ENCODE measurements around the gene PANK4.
"Not testable (repeated sequence)": the region's sequence is repeated elsewhere in the genome, so short reads cannot be mapped to it uniquely, and the experiment has no call there.

Gene PANK4

DNA sequence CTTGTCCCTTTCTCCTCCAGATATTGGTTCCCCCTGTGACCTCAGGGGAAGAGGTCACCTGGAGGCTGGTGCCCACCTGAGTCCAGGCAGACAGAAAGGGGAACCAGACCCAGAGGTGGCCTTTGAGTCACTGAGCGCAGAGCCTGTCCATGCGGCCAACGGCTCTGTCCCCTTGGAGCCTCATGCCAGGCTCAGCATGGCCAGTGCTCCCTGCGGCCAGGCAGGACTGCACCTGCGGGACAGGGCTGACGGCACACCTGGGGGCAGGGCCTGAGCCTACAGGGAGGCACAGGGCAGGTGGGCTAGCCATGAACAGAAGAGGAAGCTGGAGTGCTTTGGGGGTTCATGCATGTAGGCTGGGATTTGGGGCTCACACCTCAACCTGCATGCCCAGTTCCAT is 32.5 kb upstream of the PANK4 start:
- DNase-seq (ENCODE audit: low read depth), result no peak

DNA sequence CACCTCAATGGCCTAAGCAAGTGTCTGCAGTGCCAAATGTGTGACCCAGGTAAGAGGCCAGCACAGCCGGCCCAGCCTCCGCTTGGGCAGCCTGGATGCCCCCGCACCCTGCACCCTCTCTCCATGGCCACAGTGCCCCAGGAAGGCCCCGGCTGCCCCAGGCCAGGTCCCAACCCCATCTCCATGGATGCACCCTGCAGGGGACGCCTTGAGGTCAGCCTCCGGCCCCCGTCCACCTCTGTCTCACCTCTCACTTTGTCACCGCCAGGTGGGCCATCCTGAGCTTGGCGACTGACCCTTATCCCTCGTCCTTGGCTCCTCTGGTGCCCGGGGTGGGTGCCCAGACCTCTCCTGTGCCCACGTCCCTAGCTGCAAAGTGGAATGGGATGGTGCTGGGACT is 32.0 kb upstream of the PANK4 start:
- no peak for DNase-seq (ENCODE audit: low read depth)

DNA sequence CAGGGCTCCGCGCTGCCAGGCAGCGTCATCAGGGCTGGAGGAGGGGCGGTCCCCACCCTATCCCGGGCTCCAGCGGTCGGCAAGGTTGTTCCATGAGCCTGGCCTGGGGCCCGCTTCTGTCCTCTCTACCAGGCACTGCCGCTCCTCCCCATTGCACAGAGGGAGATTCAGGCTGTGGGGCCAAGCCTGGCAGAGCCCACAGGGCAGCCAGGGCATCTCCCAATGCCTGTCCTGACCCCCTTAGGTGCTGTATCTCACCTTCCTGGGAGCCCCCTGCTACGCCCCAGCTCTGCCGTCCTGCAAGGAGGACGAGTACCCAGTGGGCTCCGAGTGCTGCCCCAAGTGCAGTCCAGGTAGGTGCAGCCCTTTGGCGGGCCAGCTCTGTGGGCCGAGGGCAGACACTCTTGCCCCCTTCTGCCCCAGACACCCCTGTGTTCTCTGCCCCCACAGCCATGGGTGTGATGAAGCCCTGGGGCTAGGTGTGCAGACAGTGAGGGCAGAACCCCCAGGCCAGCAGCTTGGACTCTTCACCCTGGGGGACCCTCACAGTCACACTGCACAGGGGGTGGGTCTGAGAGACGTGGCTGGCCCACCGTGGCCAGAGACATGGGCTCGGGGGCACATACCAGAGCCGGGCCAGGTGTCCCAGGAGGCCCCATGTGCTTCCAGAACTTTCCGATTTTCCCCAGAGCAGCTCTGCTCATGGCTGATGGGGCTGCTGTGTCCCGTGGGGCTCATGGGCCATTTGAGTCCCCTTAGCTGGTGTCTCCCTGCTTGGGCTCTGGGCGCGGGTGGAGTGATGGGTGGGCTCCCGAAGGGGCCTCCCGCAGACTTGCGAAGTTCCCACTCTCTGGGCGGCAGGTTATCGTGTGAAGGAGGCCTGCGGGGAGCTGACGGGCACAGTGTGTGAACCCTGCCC is 31.3 kb upstream of the PANK4 start:
- no peak for DNase-seq (ENCODE audit: low read depth)

DNA sequence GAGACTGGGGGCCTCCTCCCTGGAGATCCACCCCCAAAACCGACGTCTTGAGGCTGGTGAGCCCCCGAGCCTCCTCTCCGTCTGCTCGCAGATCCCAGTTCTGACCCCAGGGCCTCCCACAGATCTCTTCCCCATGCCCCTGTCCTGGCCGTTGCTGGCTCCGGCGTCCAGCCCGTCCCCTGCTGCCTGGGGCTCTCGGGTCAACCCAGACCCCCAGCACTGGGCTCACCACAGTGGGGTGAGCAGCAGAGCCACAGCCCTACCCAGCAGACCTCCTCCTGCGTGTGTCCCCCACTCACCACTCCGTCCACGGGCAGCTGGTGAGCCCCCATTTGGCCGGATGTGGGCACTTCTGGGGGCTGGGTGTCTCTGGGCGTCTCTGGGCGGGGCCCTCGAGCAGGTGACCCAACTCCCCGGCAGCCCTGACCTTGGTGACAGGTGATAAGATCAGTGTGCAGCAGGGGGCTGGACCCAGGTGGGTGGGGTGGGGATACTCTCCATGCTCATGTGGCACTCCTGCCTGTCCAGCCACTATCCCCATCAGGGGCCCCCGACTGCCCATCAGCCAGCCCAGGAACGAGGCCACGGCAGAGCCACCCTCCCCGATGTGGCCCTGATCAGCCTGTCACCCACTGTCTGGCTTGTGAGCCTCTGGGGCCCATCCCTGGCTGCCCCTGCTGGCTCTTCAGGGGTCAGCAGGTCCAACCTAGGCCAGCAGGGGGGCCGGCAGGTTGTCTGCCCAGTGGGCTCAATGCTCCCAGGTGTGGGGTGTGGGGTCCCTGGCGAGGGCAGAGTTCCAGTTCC is 30.5 kb upstream of the PANK4 start:
- peak; percentile 31 for DNase-seq (ENCODE audit: low read depth)

DNA sequence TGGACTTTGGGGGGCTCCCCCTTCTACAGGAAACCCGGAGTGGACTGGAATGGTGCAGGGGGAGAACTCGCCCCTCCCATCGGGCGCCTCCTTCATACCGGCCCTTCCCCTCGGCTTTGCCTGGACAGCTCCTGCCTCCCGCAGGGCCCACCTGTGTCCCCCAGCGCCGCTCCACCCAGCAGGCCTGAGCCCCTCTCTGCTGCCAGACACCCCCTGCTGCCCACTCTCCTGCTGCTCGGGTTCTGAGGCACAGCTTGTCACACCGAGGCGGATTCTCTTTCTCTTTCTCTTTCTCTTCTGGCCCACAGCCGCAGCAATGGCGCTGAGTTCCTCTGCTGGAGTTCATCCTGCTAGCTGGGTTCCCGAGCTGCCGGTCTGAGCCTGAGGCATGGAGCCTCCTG is 29.9 kb upstream of the PANK4 start, which contains the start of gene TNFRSF14:
Gene TNFRSF14, plus strand, starts transcription at position 95 of the 401 bp plus-strand sequence. Its CDS starts 294 bp downstream, at position 389.
- peak; percentile 57 for DNase-seq (ENCODE audit: low read depth)

DNA sequence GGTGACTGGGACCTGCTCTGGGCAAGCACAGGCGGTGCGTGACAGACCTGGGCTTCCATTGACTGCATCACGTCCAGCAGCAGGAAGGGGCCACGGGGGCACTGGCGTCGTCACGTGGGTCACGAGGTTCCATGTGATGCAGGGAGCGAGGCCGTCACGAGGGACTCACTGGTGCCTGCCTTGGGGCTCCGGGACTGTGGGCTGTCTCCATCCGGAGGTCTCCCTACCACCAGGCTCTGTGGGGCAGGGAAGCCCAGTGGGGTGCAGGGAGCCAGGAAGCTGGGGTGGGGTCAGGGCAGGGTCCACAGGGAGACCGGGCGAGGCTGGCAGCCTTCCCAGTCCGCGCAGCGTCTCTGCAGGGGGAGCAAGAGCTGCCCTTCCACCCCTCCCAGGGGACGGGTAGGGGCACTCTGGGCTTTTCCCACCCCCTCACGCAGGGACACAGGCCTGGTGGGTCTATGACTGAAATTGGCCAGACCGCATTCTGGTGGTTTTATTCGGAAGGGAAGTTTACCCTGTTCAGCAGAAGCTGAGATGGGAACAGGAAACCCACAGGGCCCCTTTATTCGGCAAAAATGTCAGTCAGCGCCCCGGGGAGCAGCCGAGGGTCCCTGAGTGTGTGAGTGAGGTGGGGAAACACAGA is 29.4 kb upstream of the PANK4 start:
- peak; percentile 72 for DNase-seq (ENCODE audit: low read depth)

DNA sequence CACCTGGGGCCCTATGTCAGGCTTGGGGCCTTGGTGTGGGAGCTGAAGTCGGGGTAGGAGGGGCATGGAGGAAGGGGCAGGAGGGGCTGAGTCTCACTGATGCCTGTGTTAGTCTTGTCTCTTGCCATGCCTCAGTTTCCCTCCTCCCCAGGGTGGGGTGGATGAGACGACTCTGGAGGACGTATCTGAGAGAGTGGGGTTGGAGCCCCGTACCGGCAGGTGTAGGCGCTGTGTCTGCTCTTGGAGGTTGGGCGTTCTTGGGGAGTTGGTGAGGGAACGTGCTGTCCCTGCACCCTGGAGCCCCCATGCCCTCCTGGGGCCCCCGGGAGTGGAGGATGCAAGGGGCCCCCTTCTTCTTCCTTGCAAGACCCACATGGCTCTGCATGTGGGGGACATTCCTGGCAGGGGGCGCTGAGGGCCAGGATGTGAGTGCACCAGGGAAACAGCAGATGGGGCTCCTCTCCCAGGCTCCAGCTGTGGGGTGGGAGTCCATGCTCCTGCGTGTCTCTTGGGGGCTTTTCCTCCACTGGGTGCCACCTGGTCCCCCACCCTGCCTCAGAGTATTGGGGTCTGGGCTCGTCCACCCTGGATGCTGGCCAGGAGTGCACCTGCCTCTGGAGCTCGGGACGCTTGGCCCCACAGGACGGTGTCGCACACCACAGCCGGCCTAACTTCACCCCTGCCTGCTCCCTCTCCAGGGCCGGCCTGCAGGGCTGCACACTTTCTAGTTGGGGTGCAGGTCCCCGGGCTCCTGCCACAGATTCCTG is 28.4 kb upstream of the PANK4 start:
- DNase-seq (ENCODE audit: low read depth), result peak; percentile 18

DNA sequence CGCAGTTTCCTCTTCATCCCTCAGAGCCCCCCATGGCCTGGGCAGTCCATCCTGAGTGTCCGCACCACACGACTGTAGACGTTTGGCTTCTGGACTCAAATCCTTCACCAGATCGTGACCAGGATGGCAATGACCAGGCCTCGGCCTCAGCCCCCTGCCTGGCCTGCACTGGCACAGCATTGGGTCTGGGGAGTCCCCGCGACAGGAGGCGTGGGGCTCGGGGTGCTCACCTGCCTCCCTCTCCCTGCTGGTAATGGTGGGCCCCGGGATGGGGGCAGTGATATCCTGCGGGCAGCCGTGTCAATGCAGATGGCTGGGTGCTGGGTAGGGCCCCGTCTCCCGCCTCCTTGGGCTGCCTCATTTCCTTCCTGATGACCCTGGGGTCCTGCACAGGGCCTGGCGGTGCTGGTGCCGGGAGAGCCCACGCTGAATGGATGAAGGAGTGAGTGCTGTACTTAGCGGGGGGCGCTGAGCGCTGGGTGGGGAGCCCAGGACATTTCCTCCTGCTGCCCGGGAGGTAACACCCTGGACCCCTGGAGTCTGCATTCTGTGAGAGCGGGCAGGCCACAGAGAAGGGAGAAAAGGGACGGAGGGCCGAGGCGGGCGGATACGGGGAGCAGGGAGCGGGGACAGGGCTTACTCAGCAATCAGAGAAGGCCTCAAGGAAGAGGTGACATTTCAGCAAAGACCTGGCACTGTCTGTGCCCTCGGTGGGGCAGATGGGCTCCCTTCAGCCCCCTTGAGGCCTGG is 27.6 kb upstream of the PANK4 start:
- DNase-seq (ENCODE audit: low read depth), result no peak

DNA sequence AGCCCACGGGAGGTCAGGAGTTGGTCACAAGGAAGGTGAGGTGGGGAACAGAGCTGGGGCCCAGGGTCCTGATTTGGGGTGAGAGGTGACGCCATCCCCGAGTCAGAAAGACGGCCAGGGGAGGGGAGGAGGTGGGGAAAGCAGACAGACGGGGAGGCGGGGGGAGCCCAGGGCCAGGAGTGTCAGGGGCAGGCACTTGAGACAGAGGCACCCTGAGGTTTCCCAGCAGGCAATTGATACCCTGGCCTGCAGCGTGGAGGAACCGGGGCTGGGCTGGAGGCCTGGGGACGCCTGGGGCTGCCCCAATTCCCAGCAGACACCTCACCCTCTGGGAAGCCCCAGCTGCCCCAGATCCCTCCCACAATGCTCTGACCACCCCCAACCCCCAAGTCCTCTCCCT is 26.7 kb upstream of the PANK4 start:
- DNase-seq (ENCODE audit: low read depth), result not testable (repeated sequence)

DNA sequence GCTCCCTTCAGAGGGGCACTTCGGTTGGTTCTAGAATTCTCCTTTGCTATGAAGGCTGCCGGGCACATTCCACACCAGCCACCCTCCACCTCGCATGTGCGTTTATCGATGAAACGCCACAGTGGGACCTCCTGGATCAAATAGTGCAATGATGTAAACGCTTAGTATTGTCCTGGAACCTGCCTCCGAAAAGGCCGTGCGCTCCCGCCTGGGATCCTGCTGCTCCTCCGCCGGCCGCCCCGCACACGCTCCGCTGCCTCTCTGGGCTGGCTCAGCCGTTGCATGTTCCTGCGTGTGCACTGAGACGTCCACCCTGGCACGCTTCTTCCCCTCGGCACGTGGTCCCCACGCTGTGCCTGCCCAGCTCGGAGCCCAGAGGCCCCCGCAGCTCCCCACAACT is 25.8 kb upstream of the PANK4 start:
- DNase-seq (ENCODE audit: low read depth), result no peak

DNA sequence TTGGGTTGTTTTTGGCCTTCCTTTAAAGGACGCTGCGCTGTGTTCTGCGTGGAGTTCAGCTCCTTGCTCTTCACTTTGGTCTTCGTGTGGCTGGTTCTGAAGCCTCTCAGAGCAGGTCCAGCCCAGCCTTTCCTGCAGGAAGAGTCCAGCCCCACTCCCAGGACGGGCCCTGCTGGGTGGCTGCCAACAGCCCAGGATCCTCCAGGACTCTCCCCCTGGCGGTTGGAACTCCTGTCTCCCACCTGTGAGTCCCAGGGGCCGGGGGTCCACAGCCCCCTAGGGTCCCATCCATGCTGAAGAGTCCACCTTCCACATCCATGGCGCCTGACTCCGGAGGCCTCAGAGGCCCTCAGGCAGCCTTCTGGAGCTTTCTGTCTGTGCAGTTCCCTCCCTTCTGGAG is 25.1 kb upstream of the PANK4 start:
- DNase-seq (ENCODE audit: low read depth), result not testable (repeated sequence)

DNA sequence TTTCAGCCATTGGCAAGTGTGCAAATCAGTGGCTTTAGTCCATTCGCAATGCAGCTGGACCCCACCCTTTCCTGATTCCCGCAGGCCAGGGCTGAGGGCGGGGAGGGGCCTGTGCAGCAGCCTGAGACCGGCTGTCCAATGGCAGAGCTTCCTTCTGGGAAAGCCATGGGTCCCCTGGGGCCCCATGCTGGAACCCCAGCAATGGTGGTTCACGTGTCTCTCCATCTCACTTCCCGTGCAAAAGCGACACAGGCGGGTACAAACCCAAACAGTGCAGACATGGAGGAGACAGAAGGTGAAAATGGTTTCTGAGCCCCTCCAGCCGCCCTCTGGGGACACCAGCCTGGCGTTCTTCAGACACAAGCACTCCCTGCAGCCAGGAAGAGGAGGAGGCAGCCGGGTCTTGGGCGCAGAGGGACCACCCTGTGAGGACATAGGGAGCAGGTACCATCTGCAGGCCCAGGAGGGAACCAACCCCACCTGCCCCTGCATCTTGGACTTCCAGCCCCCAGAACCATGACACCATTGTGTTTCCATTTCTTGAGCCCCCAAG is 24.0 kb upstream of the PANK4 start:
- not testable (repeated sequence) for DNase-seq (ENCODE audit: low read depth)

DNA sequence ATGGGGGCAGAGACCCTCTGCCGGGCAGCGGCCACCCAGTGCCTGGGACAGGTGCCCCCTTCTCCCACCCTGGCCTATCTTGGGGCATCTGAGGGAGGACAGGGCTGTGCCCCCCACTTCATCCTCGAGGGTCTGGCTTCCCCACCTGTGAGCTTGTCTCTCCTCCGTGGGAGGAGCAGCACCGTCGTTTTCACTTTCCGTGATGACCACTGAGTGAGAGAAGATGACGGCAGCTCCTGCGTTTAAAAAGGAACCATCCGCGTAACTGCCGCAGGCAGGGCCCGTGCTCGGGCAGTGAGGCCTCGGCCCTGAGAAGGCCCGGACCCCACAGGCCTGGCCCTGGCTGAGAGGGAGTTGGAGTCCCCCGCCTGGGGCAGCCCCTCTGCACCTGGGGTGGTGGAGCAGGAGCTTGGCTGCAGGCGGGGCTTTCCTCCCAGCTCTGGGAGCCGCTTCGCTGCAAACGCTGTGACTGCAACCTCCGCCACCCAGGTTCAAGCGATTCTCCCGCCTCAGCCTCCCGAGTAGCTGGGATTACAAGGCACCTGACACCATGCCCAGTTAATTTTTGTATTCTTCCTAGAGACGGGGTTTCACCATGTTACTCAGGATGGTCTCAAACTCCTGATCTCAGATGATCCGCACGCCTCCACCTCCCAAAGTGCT is 23.1 kb upstream of the PANK4 start:
- not testable (repeated sequence) for DNase-seq (ENCODE audit: low read depth)

DNA sequence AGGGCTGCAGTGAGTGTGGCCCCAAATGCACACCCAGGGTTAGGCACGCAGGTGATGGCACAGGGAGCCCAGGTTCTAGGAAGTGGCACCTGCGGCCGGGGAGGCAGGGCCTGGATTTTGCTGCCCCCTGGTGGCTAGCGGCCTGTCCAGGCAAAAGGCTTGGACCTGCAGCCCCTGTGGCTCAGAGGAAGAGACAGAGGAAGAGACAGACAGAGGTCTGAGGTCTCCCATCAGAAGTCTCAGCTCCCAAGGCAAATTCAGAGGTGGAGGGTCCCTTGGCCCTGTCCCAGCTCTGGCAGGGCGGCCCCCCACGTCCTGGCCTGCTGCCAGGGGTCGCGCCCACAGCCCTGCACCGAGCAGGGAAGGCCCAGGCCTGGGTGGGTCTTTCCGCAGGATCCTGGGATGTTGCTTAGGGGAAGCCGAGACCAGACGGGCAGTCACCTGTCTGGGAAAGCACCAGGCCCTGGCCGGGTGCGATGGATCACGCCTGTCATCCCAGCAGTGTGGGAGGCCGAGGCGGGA is 21.7 kb upstream of the PANK4 start:
- peak; percentile 81 for DNase-seq (ENCODE audit: low read depth)

DNA sequence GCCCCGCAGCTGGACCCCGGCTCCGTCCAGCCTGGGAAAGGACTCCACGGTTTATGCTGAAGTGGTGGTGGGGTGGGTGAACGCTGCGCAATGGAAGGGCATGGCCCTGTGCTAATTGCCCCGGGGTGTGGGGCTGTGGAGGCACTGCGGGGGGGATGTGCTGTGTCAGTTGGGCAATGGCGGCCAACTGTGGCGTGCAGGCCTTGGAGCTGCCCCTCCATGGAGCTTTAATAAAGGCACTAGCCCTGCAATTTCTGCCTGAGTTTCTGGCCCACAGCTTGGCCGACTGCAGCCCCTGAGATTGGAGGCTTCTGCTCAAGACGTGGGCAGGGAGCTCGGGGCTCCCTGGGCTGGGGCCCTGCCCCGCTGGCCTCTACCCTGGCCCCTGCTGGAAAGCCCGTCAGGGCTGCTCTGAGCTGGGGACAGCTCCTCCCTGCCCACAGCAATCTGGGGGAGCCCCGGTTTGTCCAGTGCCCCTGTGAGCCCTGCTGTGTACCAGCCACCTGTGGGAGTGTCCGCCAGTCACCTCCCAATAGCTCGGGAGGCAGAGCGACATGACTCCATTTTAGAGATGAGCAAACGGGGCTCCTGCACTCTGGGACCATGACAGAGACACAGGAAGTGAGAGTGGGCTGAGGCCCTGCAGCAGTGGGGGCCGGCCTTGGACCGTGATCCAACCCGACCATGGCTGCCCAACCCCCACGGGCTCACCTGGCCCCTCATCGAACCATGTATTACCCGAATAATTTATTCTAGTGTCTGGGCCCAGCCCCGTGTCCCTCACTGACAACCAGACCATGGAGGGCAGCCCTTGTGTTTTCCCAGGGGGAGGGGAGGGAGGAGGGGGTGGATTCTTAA is 21.0 kb upstream of the PANK4 start:
- DNase-seq (ENCODE audit: low read depth), result peak; percentile 63

DNA sequence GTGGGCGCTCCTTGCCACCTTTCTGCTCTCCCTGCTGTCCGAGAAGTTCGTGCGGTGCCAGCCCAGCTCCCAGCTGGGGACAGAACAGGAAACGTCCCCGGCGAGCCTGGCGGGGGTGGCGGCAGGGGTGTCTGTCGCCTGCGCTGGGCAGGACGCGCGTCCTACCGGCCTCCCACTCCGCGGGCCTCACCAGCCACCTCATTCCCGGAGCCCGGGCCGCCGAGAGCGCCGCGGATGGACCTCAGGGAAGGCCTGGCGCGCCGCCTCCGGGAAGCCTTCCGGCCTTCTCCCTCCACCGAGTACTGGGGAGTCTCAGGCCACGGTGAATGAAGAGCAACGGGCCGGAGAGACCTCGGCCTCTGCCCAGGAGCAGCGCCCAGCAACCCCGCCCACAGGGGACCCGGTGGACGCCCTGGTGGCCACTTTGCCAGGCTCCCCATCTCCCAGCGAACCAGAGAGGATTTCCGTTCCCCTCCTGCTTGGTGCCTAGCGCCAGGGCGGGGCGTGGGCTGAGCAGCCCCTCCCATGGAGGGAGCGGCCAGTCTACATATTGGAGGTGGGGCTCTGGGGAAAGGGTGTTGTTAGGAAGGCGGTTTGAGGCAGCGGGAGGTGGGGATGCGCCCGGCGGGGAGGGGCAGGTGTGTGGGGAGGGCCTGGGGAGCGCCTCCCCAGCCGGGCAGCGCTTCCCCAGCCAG is 20.3 kb upstream of the PANK4 start:
- DNase-seq (ENCODE audit: low read depth), result peak; percentile 85

DNA sequence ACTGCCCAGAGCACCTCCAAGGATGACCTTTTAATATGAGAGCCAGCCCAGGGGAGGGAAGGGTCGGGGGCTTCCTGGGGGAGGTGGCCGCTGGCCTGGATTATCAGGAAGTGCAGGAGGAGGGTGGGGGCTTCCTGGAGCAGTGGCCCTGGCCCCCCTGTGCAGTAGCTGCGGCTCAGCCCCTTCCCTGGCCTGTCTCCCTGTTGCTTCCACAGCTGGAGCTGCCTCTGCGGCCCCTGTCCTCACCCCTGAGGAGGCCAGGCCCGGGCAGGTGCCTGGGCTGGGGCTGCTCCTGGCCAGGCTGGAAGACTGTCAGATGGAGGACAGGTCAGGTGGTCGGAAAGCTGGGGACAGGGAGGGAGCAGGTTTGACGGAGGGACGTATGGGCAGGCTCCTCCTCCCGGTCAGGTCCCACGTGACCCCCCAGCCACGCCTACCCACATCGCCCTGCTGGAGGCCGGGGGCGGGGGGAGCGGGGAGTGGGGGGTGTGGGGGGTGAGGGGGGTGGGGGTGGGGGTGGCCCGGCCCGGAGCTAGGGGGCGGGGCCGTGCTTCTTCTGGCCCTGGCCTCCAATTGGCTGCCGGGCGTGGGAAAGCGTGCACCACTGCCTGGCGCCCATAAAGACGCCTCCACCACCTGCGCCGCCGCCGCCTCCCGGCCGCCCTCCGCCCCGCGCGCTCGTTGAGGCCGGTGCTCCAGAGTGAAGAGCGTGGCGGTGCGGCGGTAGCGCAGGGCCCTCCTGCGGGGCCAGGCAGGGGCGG is 19.5 kb upstream of the PANK4 start:
- DNase-seq (ENCODE audit: low read depth), result peak; percentile 82
